H1 (cell line): ENCODE data around the gene RNU4-1. TPM values are rescaled to one million over a fixed set of nuclear protein-coding genes. Genes with fewer than 3 reads are reported as not detected.

Source experiments
- CTCF ChIA-PET: fragments of 300-600 bp; sonication (Branson Sonifier 250); formaldehyde crosslinking; loops from one replicate; lab custom pipeline; 2021; ENCODE audit not compliant: partially characterized antibody; lab: Charles Lee
- POLR2A ChIA-PET: fragments of 300-600 bp; sonication (Branson Sonifier 250); formaldehyde crosslinking; loops from one replicate; lab custom pipeline; 2021; ENCODE audit warnings: inconsistent platforms; ENCODE audit not compliant: partially characterized antibody; lab: Charles Lee
- DNase-seq, 2 experiments: peaks; one replicate each; pipeline versions ENCODE4 v3.0.0 to v3.0.0-alpha.2; 2010 to 2022; ENCODE audit warnings: low spot score in 2 of 2, low read depth in 1 of 2, mixed read lengths in 1 of 2
- FAIRE-seq: peaks from 2 replicates; lab custom pipeline; 2011; peaks lifted over from hg19 to GRCh38; lab: Jason Lieb, UNC
- H2AFZ ChIP-seq: 2 replicates; pipeline ENCODE4 v1.8.1; 2012; ENCODE audit warnings: low read length, inconsistent platforms
- H2AK5ac ChIP-seq: 2 replicates; pipeline ENCODE4 v1.6.1; 2013; ENCODE audit warnings: low read depth, low read length
- H2BK120ac ChIP-seq: replicated peaks from 2 replicates; pipeline ENCODE3; 2013; ENCODE audit warnings: low read depth, low read length, inconsistent platforms
- H2BK12ac ChIP-seq: 2 replicates; pipeline ENCODE4 v1.6.1; 2013; ENCODE audit warnings: low read depth, low read length
- H2BK15ac ChIP-seq: 2 replicates; pipeline ENCODE4 v1.6.1; 2013; ENCODE audit warnings: low read length
- H2BK20ac ChIP-seq: 2 replicates; pipeline ENCODE4 v1.6.1; 2013; ENCODE audit warnings: low read length
- H2BK5ac ChIP-seq: 2 replicates; pipeline ENCODE4 v1.6.1; 2013; ENCODE audit warnings: low read depth, low read length
- H3K14ac ChIP-seq: 2 replicates; pipeline ENCODE4 v1.6.1; 2013; ENCODE audit warnings: inconsistent platforms; ENCODE audit not compliant: insufficient read length
- H3K18ac ChIP-seq: 2 replicates; pipeline ENCODE4 v1.6.1; 2013; ENCODE audit warnings: low read length; ENCODE audit errors: extremely low read depth
- H3K23ac ChIP-seq: 2 replicates; pipeline ENCODE4 v1.6.1; 2013; ENCODE audit warnings: inconsistent platforms; ENCODE audit not compliant: insufficient read length
- H3K23me2 ChIP-seq: 2 replicates; pipeline ENCODE4 v1.6.1; 2013; ENCODE audit warnings: low read depth, low read length
- H3K27ac ChIP-seq: 2 replicates; pipeline ENCODE4 v1.6.1; 2011; ENCODE audit warnings: low read depth, low read length, inconsistent platforms
- H3K27me3 ChIP-seq, 4 experiments: replicated peaks in 1 of 4; 1 replicate in 1 of 4; 2 replicates in 3 of 4; pipeline versions ENCODE4 v1.6.1 to v1.8.1; 2011 to 2013; ENCODE audit warnings: low read length in 3 of 4, mild to moderate bottlenecking in 3 of 4, inconsistent platforms in 2 of 4, mixed read lengths in 2 of 4, moderate library complexity in 1 of 4; ENCODE audit not compliant: control insufficient read depth in 3 of 4, insufficient read depth in 3 of 4; ENCODE audit errors: extremely low read depth in 1 of 4
- H3K36me3 ChIP-seq, 4 experiments: 2 replicates each; pipeline versions ENCODE4 v1.6.1 to v1.8.1; 2011 to 2013; ENCODE audit warnings: mild to moderate bottlenecking in 4 of 4, low read length in 3 of 4, moderate library complexity in 2 of 4, control low read depth in 1 of 4, inconsistent platforms in 1 of 4; ENCODE audit not compliant: insufficient read depth in 4 of 4, control insufficient read depth in 2 of 4
- H3K4ac ChIP-seq: replicated peaks from 2 replicates; pipeline ENCODE3; 2013; ENCODE audit warnings: low read length, low read depth, mixed read lengths, inconsistent platforms; ENCODE audit not compliant: insufficient read length
- H3K4me1 ChIP-seq, 4 experiments: replicated peaks in 1 of 4; 1 replicate in 1 of 4; 2 replicates in 3 of 4; pipeline versions ENCODE4 v1.6.1 to v1.8.1; 2011 to 2013; ENCODE audit warnings: low read length in 3 of 4, inconsistent platforms in 2 of 4, mixed read lengths in 1 of 4; ENCODE audit not compliant: insufficient read depth in 4 of 4, control insufficient read depth in 3 of 4
- H3K4me2 ChIP-seq, 2 experiments: 2 replicates each; pipeline versions ENCODE4 v1.6.1 to v1.8.1; 2011 to 2013; ENCODE audit warnings: low read depth in 2 of 2, low read length in 2 of 2, control low read depth in 1 of 2, inconsistent platforms in 1 of 2, mild to moderate bottlenecking in 1 of 2; ENCODE audit not compliant: insufficient read depth in 1 of 2
- H3K4me3 ChIP-seq, 4 experiments: fragments of 200-600, 300-600 bp in 1 of 4; sonication (generic), shearing (Covaris generic), sonication (Bioruptor Twin) in 1 of 4; 2 replicates each; pipeline versions ENCODE4 v1.5.1 to v1.8.1; 2011 to 2016; ENCODE audit warnings: low read length in 4 of 4, low read depth in 3 of 4, control low read depth in 2 of 4, inconsistent platforms in 2 of 4, mild to moderate bottlenecking in 2 of 4, mixed read lengths in 1 of 4, moderate library complexity in 1 of 4; ENCODE audit not compliant: insufficient read depth in 2 of 4; ENCODE audit errors: extremely low read depth in 1 of 4
- H3K56ac ChIP-seq: replicated peaks from 2 replicates; pipeline ENCODE3; 2013; ENCODE audit warnings: low read depth, mild to moderate bottlenecking, mixed read lengths, low read length, inconsistent platforms; ENCODE audit not compliant: insufficient read length
- H3K79me1 ChIP-seq: 2 replicates; pipeline ENCODE4 v1.6.1; 2013; ENCODE audit warnings: low read depth, low read length, control low read depth
- H3K79me2 ChIP-seq, 2 experiments: 2 replicates each; pipeline versions ENCODE4 v1.6.1 to v1.8.1; 2012 to 2013; ENCODE audit warnings: low read length in 2 of 2, mild to moderate bottlenecking in 2 of 2, inconsistent platforms in 1 of 2; ENCODE audit not compliant: insufficient read depth in 2 of 2, control insufficient read depth in 1 of 2
- H3K9ac ChIP-seq, 4 experiments: replicated peaks in 1 of 4; 1 replicate in 1 of 4; 2 replicates in 3 of 4; pipeline versions ENCODE4 v1.6.1 to v1.8.1; 2011 to 2013; ENCODE audit warnings: low read depth in 3 of 4, low read length in 3 of 4, control low read depth in 2 of 4, mild to moderate bottlenecking in 2 of 4, moderate library complexity in 2 of 4, inconsistent platforms in 1 of 4; ENCODE audit errors: extremely low read depth in 1 of 4
- H3K9me3 ChIP-seq, 2 experiments: 2 replicates each; pipeline versions ENCODE4 v1.6.1 to v1.8.1; 2012 to 2013; ENCODE audit warnings: mild to moderate bottlenecking in 2 of 2, moderate library complexity in 2 of 2, control low read depth in 1 of 2, inconsistent platforms in 1 of 2, low read depth in 1 of 2, low read length in 1 of 2, mixed read lengths in 1 of 2; ENCODE audit not compliant: insufficient read depth in 2 of 2
- H4K20me1 ChIP-seq, 2 experiments: replicated peaks in 1 of 2; 2 replicates each; pipeline versions ENCODE3 to v1.8.1; 2011 to 2013; ENCODE audit warnings: inconsistent platforms in 2 of 2, low read length in 2 of 2, mild to moderate bottlenecking in 1 of 2; ENCODE audit not compliant: insufficient read depth in 2 of 2, control insufficient read depth in 1 of 2
- H4K5ac ChIP-seq: 2 replicates; pipeline ENCODE4 v1.6.1; 2013; ENCODE audit warnings: low read length, low read depth, mixed read lengths, inconsistent platforms; ENCODE audit not compliant: insufficient read length
- H4K8ac ChIP-seq: 2 replicates; pipeline ENCODE4 v1.8.0; 2013; ENCODE audit warnings: mild to moderate bottlenecking, moderate library complexity, low read length, inconsistent platforms; ENCODE audit not compliant: insufficient read depth; ENCODE audit errors: extremely low read depth
- H4K91ac ChIP-seq: replicated peaks from 2 replicates; pipeline ENCODE3; 2013; ENCODE audit warnings: low read length, mixed read lengths, inconsistent platforms; ENCODE audit not compliant: insufficient read length
- BCL11A ChIP-seq, 2 experiments: IDR thresholded peaks; one replicate each; pipeline ENCODE4 v1.6.1; 2011; ENCODE audit warnings: low read depth in 2 of 2, low read length in 2 of 2, mild to moderate bottlenecking in 2 of 2
- CEBPB ChIP-seq: IDR thresholded peaks from 2 replicates; pipeline ENCODE4 v1.6.1; 2012; ENCODE audit warnings: low read depth, low read length
- CHD2 ChIP-seq: IDR thresholded peaks from 2 replicates; pipeline ENCODE4 v1.6.1; 2012; ENCODE audit warnings: low read length, improper control_type of control experiment
- CREB1 ChIP-seq: IDR thresholded peaks from 2 replicates; pipeline ENCODE4 v1.6.1; 2012; ENCODE audit warnings: inconsistent platforms
- EP300 ChIP-seq, 2 experiments: IDR thresholded peaks; 1 replicate in 1 of 2; 2 replicates in 1 of 2; pipeline ENCODE4 v1.6.1; 2011 to 2012; ENCODE audit warnings: low read depth in 2 of 2, low read length in 2 of 2, mild to moderate bottlenecking in 2 of 2, borderline replicate concordance in 1 of 2, inconsistent platforms in 1 of 2, moderate library complexity in 1 of 2
- GTF2F1 ChIP-seq: IDR thresholded peaks from 2 replicates; pipeline ENCODE4 v1.6.1; 2012; ENCODE audit warnings: low read depth, low read length, improper control_type of control experiment, borderline replicate concordance
- JUND ChIP-seq: IDR thresholded peaks from 2 replicates; pipeline ENCODE4 v1.6.1; 2011; ENCODE audit warnings: mild to moderate bottlenecking, improper control_type of control experiment, low read length
- MAFK ChIP-seq: IDR thresholded peaks from 2 replicates; pipeline ENCODE4 v1.6.1; 2012; ENCODE audit warnings: low read depth, mild to moderate bottlenecking, improper control_type of control experiment, low read length
- POLR2A ChIP-seq, 2 experiments: IDR thresholded peaks; 1 replicate in 1 of 2; 2 replicates in 1 of 2; pipeline ENCODE4 v1.6.1; 2011; ENCODE audit warnings: low read depth in 2 of 2, low read length in 2 of 2, mild to moderate bottlenecking in 2 of 2; ENCODE audit errors: control extremely low read depth in 1 of 2
- POLR2AphosphoS5 ChIP-seq: IDR thresholded peaks from 2 replicates; pipeline ENCODE4 v1.6.1; 2011; ENCODE audit warnings: low read depth, low read length
- RXRA ChIP-seq: IDR thresholded peaks from 2 replicates; pipeline ENCODE4 v1.6.1; 2011; ENCODE audit warnings: low read depth, mild to moderate bottlenecking, low read length, moderate library complexity; ENCODE audit not compliant: insufficient read depth
- SP4 ChIP-seq: IDR thresholded peaks from 2 replicates; pipeline ENCODE4 v1.6.1; 2012; ENCODE audit warnings: low read length, inconsistent platforms
- TEAD4 ChIP-seq: IDR thresholded peaks from 2 replicates; pipeline ENCODE4 v1.6.1; 2012; ENCODE audit warnings: low read depth, low read length, inconsistent platforms, mixed read lengths
- WGBS, 2 experiments: shearing (Covaris generic) in 1 of 2; methylation state at CpG; one replicate each; pipeline versions ENCODE4 v1.1.6 to v1.1.7; 2013 to 2015; ENCODE audit warnings: low lambda C conversion rate in 2 of 2, mixed read lengths in 2 of 2, inconsistent platforms in 1 of 2, low coverage in 1 of 2, missing lambda C conversion rate in 1 of 2; ENCODE audit not compliant: insufficient replicate concordance in 2 of 2, insufficient coverage in 1 of 2, insufficient read length in 1 of 2; ENCODE audit errors: extremely low coverage in 1 of 2, missing lambda C conversion rate in 1 of 2; 5-methylcytosine and 5-hydroxymethylcytosine counted together
- polyA plus RNA-seq, 7 experiments: library from polyadenylated mRNA; depleted of rRNA in 3 of 7; stranded (reverse) in 5 of 7; unstranded in 2 of 7; fragments of >200 nt in 5 of 7; fragments of 200-250 nt in 2 of 7; gene quantifications; 1 replicate in 5 of 7; 2 replicates in 1 of 7; 4 replicates in 1 of 7; pipeline versions ENCODE4 v1.2.1 to v1.2.3, GENCODE V29; 2011 to 2013; ENCODE audit warnings: missing spikeins in 2 of 7, mixed read lengths in 2 of 7
- total RNA-seq: library from RNA; stranded (reverse); fragmentation: NEBNext Ultra II Directional; extraction: Animal tissue kit (Norgen Biotek cat#: 25700); gene quantifications from 2 replicates; pipeline ENCODE4 v1.2.1, GENCODE V29; 2021
- TF ChIP-seq, protein P1 (sequence below): IDR thresholded peaks from 2 replicates; pipeline ENCODE4 v1.6.1; 2011; ENCODE audit warnings: low read length, improper control_type of control experiment

The RNU4-1 gene
- total and polyA plus RNA-seq, 2 of the 8 experiments (the other 6 are each of a cell fraction or from before 2014, with no cell fraction given), result under 0.01 to 1,424 TPM

DNA sequence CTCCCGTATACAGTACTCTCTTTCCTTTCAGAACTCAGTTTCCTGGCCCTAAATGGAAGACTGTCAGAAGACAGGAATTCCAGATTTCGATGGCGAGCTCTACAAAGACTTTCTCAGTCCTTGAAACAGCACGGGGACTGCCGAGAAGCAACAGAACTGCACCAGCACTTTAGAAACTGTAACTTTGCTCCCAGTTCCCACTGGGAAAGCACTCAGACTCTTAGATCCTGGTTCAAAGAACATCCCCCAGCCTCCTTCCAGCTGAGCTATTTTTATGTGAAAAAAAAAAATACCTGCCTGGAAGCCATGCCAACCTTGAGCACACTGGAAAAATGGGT lies 29.3 kb downstream of the RNU4-1 start:
- Histone ChIP-seq H4K5ac (no peak overlapping the region), H3K79me1 (peaks cover 21% of the 10 kb centered on the region), H4K8ac (no peak overlapping the region), H2BK20ac (peak overlapping the region; percentile 51; the same call in 1 of the 2 replicates), H2AFZ (no peak overlapping the region), H3K4me3 (peak overlapping the region in 1 of 4 experiments; percentile 85; a peak in 2 of 8 replicates), H3K23me2 (peaks cover 8% of the 10 kb centered on the region; the same call in 1 of the 2 replicates), H3K4me1 (peaks cover 17 to 33% (median 20%) of the 10 kb centered on the region in 4 experiments), H3K23ac (no peak overlapping the region), H2BK5ac (no peak overlapping the region; the same call in 1 of the 2 replicates), H2BK120ac (no peak overlapping the region), H3K36me3 (no peaks in the 10 kb centered on the region), H3K14ac (no peak overlapping the region), H3K27me3 (no peaks in the 10 kb centered on the region), H3K4me2 (peak overlapping the region; percentile 92 to 96), H3K79me2 (peaks cover 35 to 64% of the 10 kb centered on the region in 2 experiments), H3K9me3 (no peaks in the 10 kb centered on the region), H2AK5ac (no peak overlapping the region), H3K4ac (no peak overlapping the region), H3K56ac (no peak overlapping the region), H3K9ac (no peak overlapping the region), H2BK15ac (0 out of 2 replicates have a peak overlapping the region, but pooled peaks have one; percentile 10), H3K18ac (no peak overlapping the region), H4K91ac (no peak overlapping the region), H4K20me1 (peaks cover 8 to 14% of the 10 kb centered on the region in 2 experiments), H2BK12ac (no peak overlapping the region), H3K27ac (no peak overlapping the region)
- FAIRE-seq (no peak), DNase-seq (no peak)
- 85% methylated on average over 5 of the region's 5 CpGs; no CpG with 5 or more reads in 1 of the 2 experiments for WGBS, 2 experiments
- POLR2A ChIA-PET, result interaction anchor here (0.7 to 88.3 kb wide), 4 partner anchors 4 to 161 kb away, joined by 3 to 4270 read pairs (median 2136); partner anchors contain the start of genes GCN1, PXN, RNU4-1 and RNU4-2
- CTCF ChIA-PET, result interaction anchor here (1.6 to 34.8 kb wide), 4 partner anchors 19 to 62 kb away, joined by 3 to 930 read pairs (median 376); partner anchors contain the start of gene RPLP0
- no peak for TF ChIP-seq BCL11A (IDR thresholded peaks at IDR 0.05; ENCODE audit: low read depth in 2 of 2, low read length in 2 of 2)
- no peak for TF ChIP-seq EP300 (IDR thresholded peaks at IDR 0.05; ENCODE audit: borderline replicate concordance in 1 of 2, low read depth in 2 of 2, low read length in 2 of 2)
- TF ChIP-seq, protein P1, sequence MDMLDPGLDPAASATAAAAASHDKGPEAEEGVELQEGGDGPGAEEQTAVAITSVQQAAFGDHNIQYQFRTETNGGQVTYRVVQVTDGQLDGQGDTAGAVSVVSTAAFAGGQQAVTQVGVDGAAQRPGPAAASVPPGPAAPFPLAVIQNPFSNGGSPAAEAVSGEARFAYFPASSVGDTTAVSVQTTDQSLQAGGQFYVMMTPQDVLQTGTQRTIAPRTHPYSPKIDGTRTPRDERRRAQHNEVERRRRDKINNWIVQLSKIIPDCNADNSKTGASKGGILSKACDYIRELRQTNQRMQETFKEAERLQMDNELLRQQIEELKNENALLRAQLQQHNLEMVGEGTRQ, result no peak
- TF ChIP-seq CREB1, result no peak
- no peak for TF ChIP-seq POLR2AphosphoS5
- no peak for TF ChIP-seq CEBPB
- no peak for TF ChIP-seq MAFK
- no peak for TF ChIP-seq POLR2A (IDR thresholded peaks at IDR 0.05; ENCODE audit: control extremely low read depth in 1 of 2, low read depth in 2 of 2, low read length in 2 of 2)
- TF ChIP-seq JUND, result no peak
- TF ChIP-seq SP4, result no peak
- TF ChIP-seq GTF2F1, result no peak
- no peak for TF ChIP-seq TEAD4
- TF ChIP-seq RXRA, result no peak
- TF ChIP-seq CHD2, result no peak
